ENCODE measurements around the gene MED12L.

DNA sequence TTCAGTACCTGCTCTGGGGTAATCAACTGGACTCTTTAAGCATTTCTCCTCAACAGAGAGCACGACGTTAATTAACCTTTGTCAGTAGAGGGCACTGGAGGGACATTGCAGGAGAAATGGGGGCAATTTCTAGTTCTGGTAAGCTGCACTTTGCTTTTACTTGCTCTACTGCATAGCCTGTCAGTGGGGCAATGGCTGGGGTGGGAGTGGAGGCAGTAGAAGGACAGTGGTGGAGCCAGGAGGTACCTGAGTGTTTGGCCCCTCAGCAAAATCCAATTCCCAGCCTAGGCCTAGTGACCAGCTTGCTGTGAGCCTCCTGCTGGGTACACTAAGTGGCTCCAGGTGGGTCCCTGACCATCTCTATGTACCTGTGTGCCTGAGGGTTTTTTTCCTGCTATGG lies 18.3 kb upstream of the MED12L start:
- TF ChIP-seq, protein P1, sequence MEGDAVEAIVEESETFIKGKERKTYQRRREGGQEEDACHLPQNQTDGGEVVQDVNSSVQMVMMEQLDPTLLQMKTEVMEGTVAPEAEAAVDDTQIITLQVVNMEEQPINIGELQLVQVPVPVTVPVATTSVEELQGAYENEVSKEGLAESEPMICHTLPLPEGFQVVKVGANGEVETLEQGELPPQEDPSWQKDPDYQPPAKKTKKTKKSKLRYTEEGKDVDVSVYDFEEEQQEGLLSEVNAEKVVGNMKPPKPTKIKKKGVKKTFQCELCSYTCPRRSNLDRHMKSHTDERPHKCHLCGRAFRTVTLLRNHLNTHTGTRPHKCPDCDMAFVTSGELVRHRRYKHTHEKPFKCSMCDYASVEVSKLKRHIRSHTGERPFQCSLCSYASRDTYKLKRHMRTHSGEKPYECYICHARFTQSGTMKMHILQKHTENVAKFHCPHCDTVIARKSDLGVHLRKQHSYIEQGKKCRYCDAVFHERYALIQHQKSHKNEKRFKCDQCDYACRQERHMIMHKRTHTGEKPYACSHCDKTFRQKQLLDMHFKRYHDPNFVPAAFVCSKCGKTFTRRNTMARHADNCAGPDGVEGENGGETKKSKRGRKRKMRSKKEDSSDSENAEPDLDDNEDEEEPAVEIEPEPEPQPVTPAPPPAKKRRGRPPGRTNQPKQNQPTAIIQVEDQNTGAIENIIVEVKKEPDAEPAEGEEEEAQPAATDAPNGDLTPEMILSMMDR (conservative IDR thresholded peaks at IDR 0.05 in 1 of 2, IDR thresholded peaks at IDR 0.05 in 1 of 2; ENCODE audit: low read depth in 1 of 2, low read length in 2 of 2), result no peak
- no peak for TF ChIP-seq EZH2 (IDR thresholded peaks at IDR 0.05; ENCODE audit: low read length, missing control alignments)

All from fibroblast of lung (primary cell).